Body of pancreas (tissue), 4 donors: ENCODE measurements around the gene MKI67. TPM values are rescaled to one million over a fixed set of nuclear protein-coding genes. Genes with fewer than 3 reads are reported as not detected.

Source experiments
- ATAC-seq: fragments of 150-250 bp; one replicate; pipeline ENCODE4 v1.9.1; 2016
- DNase-seq, 4 donors: peaks; one replicate each; pipeline ENCODE4 v3.0.0-alpha.2; 2019
- H3K27ac ChIP-seq, 4 donors: fragments of 200-600 bp; sonication (generic); 1 replicate in 3 of 4; 2 replicates in 1 of 4; pipeline versions ENCODE4 v1.5.1 to v1.6.1; 2016 to 2019; ENCODE audit warnings: mild to moderate bottlenecking in 1 of 4, mixed read lengths in 1 of 4, moderate library complexity in 1 of 4
- H3K27me3 ChIP-seq, 2 donors: fragments of 200-600 bp; sonication (generic); one replicate each; pipeline ENCODE4 v1.6.0; 2016; ENCODE audit warnings: mild to moderate bottlenecking in 1 of 2
- H3K36me3 ChIP-seq, 2 donors: fragments of 200-600 bp; sonication (generic); replicated peaks in 1 of 2; 2 replicates each; pipeline ENCODE4 v1.5.1; 2016; ENCODE audit warnings: low read depth in 2 of 2; ENCODE audit not compliant: insufficient read depth in 1 of 2
- H3K4me1 ChIP-seq: fragments of 200-600 bp; sonication (generic); one replicate; pipeline ENCODE4 v1.6.0; 2016
- H3K4me3 ChIP-seq, 2 donors: fragments of 200-600 bp; sonication (generic); 1 replicate in 1 of 2; 2 replicates in 1 of 2; pipeline ENCODE4 v1.5.1; 2016 to 2019
- H3K9me3 ChIP-seq, 3 donors: fragments of 200-600 bp; sonication (generic); 1 replicate in 2 of 3; 2 replicates in 1 of 3; pipeline ENCODE4 v1.5.1; 2016
- POLR2A ChIP-seq, 3 donors: fragments of 450-650 bp; IDR thresholded peaks; one replicate each; pipeline ENCODE4 v1.6.1; 2016; ENCODE audit warnings: antibody characterized with exemption in 3 of 3, mild to moderate bottlenecking in 2 of 3
- WGBS, 2 donors: methylation state at CpG; one replicate each; pipeline ENCODE4 v1.1.5; 2017; 5-methylcytosine and 5-hydroxymethylcytosine counted together
- intact Hi-C: fragments of 100-400 bp; cut with DNase I; formaldehyde crosslinking; loops from one replicate; pipeline ENCODE4 v1.15.1; 2023
- total RNA-seq, 2 donors: library from RNA; depleted of rRNA; stranded (reverse); fragments of >200 nt; gene quantifications; one replicate each; pipeline ENCODE4 v1.1.0, GENCODE V29; 2016
- TF ChIP-seq, protein P1 (sequence below), 7 experiments: fragments of 450-650 bp in 4 of 7; fragments of 200-600 bp in 3 of 7; sonication (generic) in 3 of 7; IDR thresholded peaks; one replicate each; pipeline ENCODE4 v1.5.1; 2016 to 2019; ENCODE audit warnings: antibody characterized with exemption in 7 of 7

Gene MKI67
- total RNA-seq, 2 donors from 2014 or later: under 0.01 to 0.33 TPM

DNA sequence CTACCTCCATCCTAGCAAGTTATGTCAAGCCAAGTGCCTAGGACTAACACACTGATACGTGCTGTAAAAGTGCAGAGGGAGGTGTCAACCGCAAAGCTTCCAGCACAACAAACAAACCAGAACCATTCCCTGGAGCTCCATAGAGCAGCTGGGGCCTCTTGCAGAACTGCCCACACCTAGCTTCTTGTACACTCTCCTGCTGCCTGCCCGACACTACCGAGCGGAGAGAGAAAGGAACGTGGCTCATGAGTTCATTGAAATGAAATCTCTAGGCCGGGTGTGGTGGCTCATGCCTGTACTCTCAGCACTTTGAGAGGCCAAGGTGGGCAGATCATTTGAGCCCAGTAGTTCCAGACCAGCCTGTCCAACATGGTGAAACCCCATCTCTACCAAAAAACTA is 73.5 kb downstream of the MKI67 start:
- Histone ChIP-seq H3K27ac (no peak overlapping the region), H3K4me1 (no peaks in the 10 kb centered on the region), H3K4me3 (no peak overlapping the region), H3K36me3 (no peaks in the 10 kb centered on the region), H3K27me3 (no peaks in the 10 kb centered on the region), H3K9me3 (no peaks in the 10 kb centered on the region)
- no peak for ATAC-seq
- TF ChIP-seq, protein P1, sequence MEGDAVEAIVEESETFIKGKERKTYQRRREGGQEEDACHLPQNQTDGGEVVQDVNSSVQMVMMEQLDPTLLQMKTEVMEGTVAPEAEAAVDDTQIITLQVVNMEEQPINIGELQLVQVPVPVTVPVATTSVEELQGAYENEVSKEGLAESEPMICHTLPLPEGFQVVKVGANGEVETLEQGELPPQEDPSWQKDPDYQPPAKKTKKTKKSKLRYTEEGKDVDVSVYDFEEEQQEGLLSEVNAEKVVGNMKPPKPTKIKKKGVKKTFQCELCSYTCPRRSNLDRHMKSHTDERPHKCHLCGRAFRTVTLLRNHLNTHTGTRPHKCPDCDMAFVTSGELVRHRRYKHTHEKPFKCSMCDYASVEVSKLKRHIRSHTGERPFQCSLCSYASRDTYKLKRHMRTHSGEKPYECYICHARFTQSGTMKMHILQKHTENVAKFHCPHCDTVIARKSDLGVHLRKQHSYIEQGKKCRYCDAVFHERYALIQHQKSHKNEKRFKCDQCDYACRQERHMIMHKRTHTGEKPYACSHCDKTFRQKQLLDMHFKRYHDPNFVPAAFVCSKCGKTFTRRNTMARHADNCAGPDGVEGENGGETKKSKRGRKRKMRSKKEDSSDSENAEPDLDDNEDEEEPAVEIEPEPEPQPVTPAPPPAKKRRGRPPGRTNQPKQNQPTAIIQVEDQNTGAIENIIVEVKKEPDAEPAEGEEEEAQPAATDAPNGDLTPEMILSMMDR (IDR thresholded peaks at IDR 0.05): no peak
- no peak for TF ChIP-seq POLR2A (IDR thresholded peaks at IDR 0.05)
- 84 to 89% methylated on average over 7 of the region's 7 CpGs for WGBS, 2 donors
- intact Hi-C loops: no loop called here
- DNase-seq: no peak

DNA sequence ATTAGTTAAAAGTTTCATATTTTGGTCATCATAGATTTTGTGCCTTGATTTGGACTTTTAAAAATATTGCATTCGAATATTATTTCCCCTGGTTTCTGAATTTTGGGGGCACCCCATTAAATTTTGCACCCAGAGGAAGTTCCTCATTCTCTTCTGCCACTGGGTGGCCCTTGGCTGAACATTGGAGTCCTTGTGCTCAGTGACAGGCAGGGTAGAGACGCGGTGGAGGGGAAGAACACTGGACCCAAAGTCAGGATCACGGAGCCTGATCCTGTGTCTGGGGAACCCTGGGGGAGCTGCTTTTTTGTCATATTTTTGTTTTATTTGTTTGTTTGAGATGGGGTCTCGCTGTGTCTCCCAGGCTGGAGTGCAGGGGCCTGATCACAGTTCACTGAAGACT is 74.7 kb downstream of the MKI67 start:
- Histone ChIP-seq H3K4me3 (no peak overlapping the region), H3K27me3 (no peaks in the 10 kb centered on the region), H3K4me1 (no peaks in the 10 kb centered on the region), H3K36me3 (no peaks in the 10 kb centered on the region), H3K9me3 (no peaks in the 10 kb centered on the region), H3K27ac (peak overlapping the region in 1 of 4 donors; percentile 63)
- no peak for TF ChIP-seq POLR2A (IDR thresholded peaks at IDR 0.05)
- TF ChIP-seq, protein P1 (IDR thresholded peaks at IDR 0.05): no peak
- 61 to 70% methylated on average over 5 of the region's 5 CpGs for WGBS, 2 donors
- ATAC-seq: no peak
- intact Hi-C loops: no loop called here
- peak in 1 of 4 donors; percentile 5 for DNase-seq

DNA sequence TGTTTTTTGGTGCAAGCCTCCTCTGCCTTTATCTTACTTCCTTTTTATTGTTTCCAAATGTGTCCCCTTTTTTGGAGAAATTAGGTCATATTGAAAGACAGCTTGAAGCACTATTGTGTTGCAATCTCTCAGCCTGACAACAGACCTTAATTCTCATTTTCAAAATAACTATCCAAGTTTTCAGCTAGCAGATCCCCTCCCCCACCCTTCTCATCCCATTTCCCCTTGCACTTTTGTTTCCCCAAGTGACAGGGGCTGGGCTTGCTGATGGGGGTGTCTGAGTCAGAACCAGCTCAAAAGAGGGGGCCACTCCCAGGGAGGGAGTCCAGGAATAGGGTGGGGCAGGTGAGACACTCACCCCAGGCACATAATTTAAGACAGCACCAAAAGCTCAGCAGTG is 75.3 kb downstream of the MKI67 start:
- TF ChIP-seq, protein P1 (IDR thresholded peaks at IDR 0.05): no peak
- TF ChIP-seq POLR2A (IDR thresholded peaks at IDR 0.05): no peak
- H3K4me3 ChIP-seq: no peak overlapping the region
- ATAC-seq (no peak), DNase-seq (peak in 1 of 4 donors; percentile 47)
- H3K4me1 ChIP-seq: no peaks in the 10 kb centered on the region
- no peaks in the 10 kb centered on the region for H3K9me3 ChIP-seq
- peak overlapping the region in 1 of 4 donors; percentile 63 for H3K27ac ChIP-seq
- intact Hi-C loops: no loop called here
- H3K36me3 ChIP-seq: no peaks in the 10 kb centered on the region
- no peaks in the 10 kb centered on the region for H3K27me3 ChIP-seq

DNA sequence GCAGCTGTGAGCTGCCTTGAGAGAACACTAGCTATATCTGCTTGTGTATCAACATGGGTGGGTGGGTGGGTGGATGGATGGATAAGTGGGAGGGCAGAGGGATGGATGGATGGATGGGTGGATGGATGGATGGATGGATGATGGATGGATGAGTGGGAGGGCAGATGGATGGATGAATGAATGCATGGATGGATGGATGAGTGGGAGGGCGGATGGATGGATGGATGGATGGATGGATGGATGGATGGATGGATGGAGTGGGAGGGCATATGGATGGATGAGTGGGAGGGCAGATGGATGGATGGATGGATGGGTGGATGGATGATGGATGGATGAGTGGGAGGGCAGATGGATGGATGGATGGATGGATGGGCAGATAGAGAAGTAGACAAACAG is 76.1 kb downstream of the MKI67 start:
- ATAC-seq (no peak), DNase-seq (no peak)
- no peak for TF ChIP-seq POLR2A (IDR thresholded peaks at IDR 0.05)
- TF ChIP-seq, protein P1 (IDR thresholded peaks at IDR 0.05): no peak
- WGBS, 2 donors: 63 to 80% methylated on average over 1 of the region's 1 CpG
- no peaks in the 10 kb centered on the region for H3K36me3 ChIP-seq
- intact Hi-C loops: no loop called here
- no peaks in the 10 kb centered on the region for H3K4me1 ChIP-seq
- H3K9me3 ChIP-seq: no peaks in the 10 kb centered on the region
- peak overlapping the region in 1 of 4 donors; percentile 26 for H3K27ac ChIP-seq
- no peak overlapping the region for H3K4me3 ChIP-seq
- no peaks in the 10 kb centered on the region for H3K27me3 ChIP-seq
